GM15510 (cell line): Measurements from ENCODE around the gene BMX.

ENCODE experiments used
- POLR2A ChIP-seq: IDR thresholded peaks from 3 replicates; pipeline ENCODE4 v1.6.1; 2011; ENCODE audit warnings: borderline replicate concordance; ENCODE audit not compliant: insufficient read length; ENCODE audit errors: extremely low read depth

BMX gene

GRCh38 chrX:15599461-15599860 is 98.9 kb downstream of the BMX start:
- no peak for TF ChIP-seq POLR2A

DNA sequence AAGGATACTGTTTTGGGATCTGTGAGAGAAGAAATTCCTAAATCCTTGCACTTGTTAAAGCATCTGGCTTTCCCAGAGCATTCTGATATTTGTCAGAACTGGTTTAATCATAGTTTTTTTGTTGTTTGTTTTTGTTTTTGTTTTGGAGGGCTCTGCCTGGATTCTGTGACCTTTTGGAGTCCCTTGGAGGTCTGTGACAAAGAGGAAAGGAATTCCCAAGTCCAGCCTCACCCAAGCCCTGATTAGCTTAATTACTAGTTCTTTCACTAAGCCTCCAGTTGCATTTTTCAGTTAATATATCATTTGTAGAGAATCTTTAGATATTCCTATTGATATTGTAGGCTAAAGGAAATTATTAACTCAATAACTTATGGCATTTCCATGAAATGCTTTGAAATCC is 99.4 kb downstream of the BMX start:
- TF ChIP-seq POLR2A: no peak

DNA sequence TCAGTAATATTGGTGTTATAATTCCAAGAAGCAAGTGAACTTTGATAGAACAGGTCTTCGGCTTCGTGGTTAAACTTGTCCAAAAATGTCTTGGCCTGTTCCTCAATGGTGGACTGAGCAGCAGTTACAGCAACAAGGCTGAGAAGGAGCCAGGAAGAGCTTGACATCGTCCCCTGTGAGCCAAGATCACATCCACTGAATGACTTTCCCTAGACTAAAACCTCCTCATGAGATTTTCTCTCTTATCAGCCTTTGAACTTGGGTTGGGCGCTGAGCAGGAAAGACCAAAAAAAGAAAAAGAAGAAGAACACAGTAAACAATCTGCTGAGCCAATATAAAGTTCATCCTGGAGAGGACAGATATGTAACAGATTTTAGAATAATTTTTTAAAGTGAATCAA is 100.1 kb downstream of the BMX start, which contains the start of gene ACE2:
ACE2 (minus strand) TSS at position 216 of the 400 bp plus-strand sequence; CDS start at position 167, 49 bp downstream.
- no peak for TF ChIP-seq POLR2A

- TF ChIP-seq POLR2A: no peak
Measured at GRCh38 chrX:15601932-15602331, 101.3 kb downstream of the BMX start.

DNA sequence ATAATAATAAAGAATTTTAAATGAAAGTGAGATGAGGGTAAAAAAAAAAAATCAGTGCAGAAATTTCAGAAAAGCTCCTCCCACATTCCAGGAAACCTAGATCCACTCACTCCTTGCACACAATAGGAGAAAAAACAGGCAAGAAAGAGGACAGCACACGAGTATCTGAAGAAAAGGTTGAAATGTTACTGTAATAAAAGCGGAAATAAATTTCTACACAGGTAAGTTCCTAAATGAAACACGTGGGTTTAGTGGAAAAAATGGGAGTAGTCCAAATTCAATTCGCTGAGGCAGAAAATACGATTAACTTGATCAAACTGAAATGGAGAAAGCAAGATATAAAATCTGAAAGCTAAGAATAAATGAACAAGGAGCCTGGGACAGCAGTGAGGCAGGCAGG is 102.2 kb downstream of the BMX start:
- TF ChIP-seq POLR2A: no peak

DNA sequence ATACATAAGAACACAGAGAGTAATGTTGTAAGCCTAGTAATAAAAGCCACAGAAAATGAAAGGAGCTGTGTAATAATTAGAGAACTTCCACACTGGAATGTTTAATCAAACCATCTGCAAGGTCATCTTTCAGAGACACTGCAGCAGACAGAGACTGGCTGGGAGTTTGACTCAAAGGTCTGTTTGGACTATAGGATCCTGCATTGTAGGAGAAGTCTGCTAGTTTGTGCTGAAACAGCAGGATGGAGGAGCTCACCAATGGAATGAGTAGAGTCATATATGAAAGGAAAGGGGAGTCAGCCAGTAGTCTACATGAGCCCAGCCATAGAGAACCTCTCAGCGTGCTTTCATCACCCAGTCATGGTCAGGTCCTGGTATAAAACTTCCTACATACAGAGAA is 104.6 kb downstream of the BMX start:
- no peak for TF ChIP-seq POLR2A
